HepG2 (cell line): Measurements from ENCODE around the gene NLRP4. TPM values are rescaled to one million over a fixed set of nuclear protein-coding genes. Genes with fewer than 3 reads are reported as not detected.

Experiments
- ATAC-seq: fragments of 200-7000 bp; cut with Tn5 transposase; 3 replicates; pipeline ENCODE4 v1.9.1; 2020; ENCODE audit warnings: mild to moderate bottlenecking, moderate library complexity
- BruUV-seq: library from RNA; stranded (reverse); fragments of 400-500 nt; replicated peaks from 2 replicates; lab custom pipeline; 2021; lab: Mats Ljungman, UMichigan
- CTCF ChIA-PET: fragments of 300-600 bp; formaldehyde crosslinking; extraction: SDS; loops from one replicate; lab custom pipeline; 2021; ENCODE audit warnings: low total read pairs, inconsistent platforms, low intra/inter-chr PET ratio; lab: Yijun Ruan, JAX
- POLR2A ChIA-PET: fragments of 350-600 bp; sonication (Branson Sonifier 250); formaldehyde crosslinking; loops from one replicate; lab custom pipeline; 2020; ENCODE audit warnings: antibody characterized with exemption, inconsistent platforms; lab: Yijun Ruan, JAX
- DNase-seq: peaks from one replicate; pipeline ENCODE4 v3.0.0-alpha.2; 2015; ENCODE audit warnings: low spot score
- FAIRE-seq: peaks from 3 replicates; lab custom pipeline; 2011; peaks lifted over from hg19 to GRCh38; lab: Jason Lieb, UNC
- H2AFZ ChIP-seq: one replicate; pipeline ENCODE4 v1.6.1; 2011; ENCODE audit warnings: low read length, inconsistent platforms
- H3K27ac ChIP-seq: fragments of 300-600 bp; 3 replicates; pipeline ENCODE4 v1.8.0; 2011; ENCODE audit warnings: mixed run types, mild to moderate bottlenecking, mixed read lengths, low read length, inconsistent platforms; ENCODE audit not compliant: insufficient read depth; ENCODE audit errors: extremely low read length
- H3K27me3 ChIP-seq, 2 experiments: fragments of 200-600 bp in 1 of 2; 2 replicates in 1 of 2; 3 replicates in 1 of 2; pipeline versions ENCODE4 v1.6.0 to v1.8.0; 2011; ENCODE audit warnings: low read length in 2 of 2, mild to moderate bottlenecking in 2 of 2, moderate library complexity in 2 of 2, inconsistent platforms in 1 of 2; ENCODE audit not compliant: insufficient read depth in 2 of 2, control insufficient read depth in 1 of 2
- H3K36me3 ChIP-seq, 2 experiments: fragments of 200-600 bp in 1 of 2; replicated peaks in 1 of 2; 2 replicates in 1 of 2; 3 replicates in 1 of 2; pipeline versions ENCODE4 v1.5.1 to v1.8.0; 2011; ENCODE audit warnings: low read length in 2 of 2, inconsistent platforms in 1 of 2; ENCODE audit not compliant: insufficient read depth in 2 of 2, control insufficient read depth in 1 of 2
- H3K4me1 ChIP-seq: 2 replicates; pipeline ENCODE4 v1.5.1; 2012; ENCODE audit warnings: low read length, inconsistent platforms; ENCODE audit not compliant: insufficient read depth
- H3K4me2 ChIP-seq: 2 replicates; pipeline ENCODE4 v1.6.0; 2011; ENCODE audit warnings: low read depth, low read length, inconsistent platforms
- H3K4me3 ChIP-seq, 3 experiments: fragments of 200-600 bp in 1 of 3; sonication (generic), shearing (Covaris generic) in 1 of 3; replicated peaks in 1 of 3; 2 replicates each; pipeline ENCODE4 v1.5.1; 2011 to 2016; ENCODE audit warnings: low read length in 3 of 3, inconsistent platforms in 2 of 3, low read depth in 2 of 3, mild to moderate bottlenecking in 2 of 3, control low read depth in 1 of 3, mixed read lengths in 1 of 3; ENCODE audit not compliant: insufficient read depth in 1 of 3
- H3K79me2 ChIP-seq: one replicate; pipeline ENCODE4 v1.6.1; 2011; ENCODE audit warnings: low read length, inconsistent platforms; ENCODE audit not compliant: insufficient read depth
- H3K9ac ChIP-seq: 2 replicates; pipeline ENCODE4 v1.6.0; 2011; ENCODE audit warnings: mild to moderate bottlenecking, low read depth, low read length, inconsistent platforms; ENCODE audit not compliant: insufficient read depth
- H3K9me3 ChIP-seq: 2 replicates; pipeline ENCODE4 v1.5.1; 2012; ENCODE audit warnings: mild to moderate bottlenecking, low read length
- H4K20me1 ChIP-seq: 2 replicates; pipeline ENCODE4 v1.6.0; 2011; ENCODE audit warnings: inconsistent platforms, mild to moderate bottlenecking, low read length, moderate library complexity; ENCODE audit not compliant: insufficient read depth
- CREB1 ChIP-seq, 2 experiments: fragments of 450-650 bp in 1 of 2; IDR thresholded peaks; 2 replicates each; pipeline ENCODE4 v1.6.1; 2016 to 2017; ENCODE audit warnings: control low read depth in 1 of 2, mild to moderate bottlenecking in 1 of 2, missing compliant biosample characterization in 1 of 2, missing genetic modification characterization in 1 of 2
- FOSL2 ChIP-seq: sonication (generic); formaldehyde crosslinking; IDR thresholded peaks from 2 replicates; pipeline ENCODE4 v1.4.0; 2020; ENCODE audit warnings: missing genetic modification reagents
- ISX ChIP-seq: sonication (generic); formaldehyde crosslinking; conservative IDR thresholded peaks from 2 replicates; pipeline ENCODE4 v1.5.0; 2020; ENCODE audit warnings: missing genetic modification reagents
- KDM5B ChIP-seq: sonication (generic); formaldehyde crosslinking; IDR thresholded peaks from 2 replicates; pipeline ENCODE4 v1.4.0; 2020; ENCODE audit warnings: missing genetic modification reagents, mild to moderate bottlenecking, borderline replicate concordance
- SIX4 ChIP-seq: sonication (generic); formaldehyde crosslinking; IDR thresholded peaks from 2 replicates; pipeline ENCODE4 v1.4.0; 2020; ENCODE audit warnings: missing genetic modification reagents
- SPEN ChIP-seq: sonication (generic); formaldehyde crosslinking; IDR thresholded peaks from 2 replicates; pipeline ENCODE4 v1.5.1; 2020; ENCODE audit warnings: low read depth, mild to moderate bottlenecking, missing genetic modification reagents
- TOPORS ChIP-seq: sonication (generic); formaldehyde crosslinking; IDR thresholded peaks from 2 replicates; pipeline ENCODE4 v1.8.0; 2023; ENCODE audit warnings: mild to moderate bottlenecking, missing genetic modification reagents
- ZFP1 ChIP-seq: IDR thresholded peaks from 2 replicates; pipeline ENCODE4 v1.6.1; 2016
- ZFP36L2 ChIP-seq: sonication (generic); formaldehyde crosslinking; IDR thresholded peaks from 2 replicates; pipeline ENCODE4 v1.4.0; 2020; ENCODE audit warnings: missing genetic modification reagents
- ZNF746 ChIP-seq: sonication (generic); formaldehyde crosslinking; IDR thresholded peaks from 2 replicates; pipeline ENCODE4 v1.8.0; 2022; ENCODE audit warnings: mild to moderate bottlenecking, missing genetic modification reagents
- WGBS: methylation state at CpG from one replicate; pipeline ENCODE4 v1.1.6; 2017; ENCODE audit warnings: low lambda C conversion rate; 5-methylcytosine and 5-hydroxymethylcytosine counted together
- in situ Hi-C: cut with HindIII; loops from 2 replicates; pipeline ENCODE4 v1.10.0; 2017; ENCODE audit warnings: low pct_unique_long_range_greater_than_20kb; ENCODE audit not compliant: extremely low pct_ligation_motif_present
- intact Hi-C: fragments of 100-400 bp; cut with micrococcal nuclease; formaldehyde crosslinking; loops from one replicate; pipeline ENCODE4 v1.10.0; 2022; ENCODE audit not compliant: unreplicated experiment
- polyA plus RNA-seq, 8 experiments: library from polyadenylated mRNA; depleted of rRNA in 3 of 8; stranded (reverse) in 7 of 8; unstranded in 1 of 8; fragments of >200 nt; fragmentation: Illumina TruSeq in 4 of 8; extraction: Trizol in 4 of 8; gene quantifications; 2 replicates each; pipeline versions ENCODE4 v1.2.1 to v1.2.3, GENCODE V29; 2011 to 2016; ENCODE audit warnings: low read depth in 4 of 8, missing spikeins in 1 of 8, mixed read lengths in 1 of 8; ENCODE audit not compliant: insufficient read depth in 1 of 8
- total RNA-seq, 5 experiments: library from RNA; depleted of rRNA; stranded (reverse); fragments of >200 nt; fragmentation: Illumina TruSeq; extraction: Trizol; gene quantifications; 2 replicates each; pipeline ENCODE4 v1.2.3, GENCODE V29; 2016; ENCODE audit warnings: low read depth in 1 of 5
- TF ChIP-seq, protein P1 (sequence below): sonication (generic); formaldehyde crosslinking; IDR thresholded peaks from 2 replicates; pipeline ENCODE4 v1.8.0; 2022; ENCODE audit warnings: mild to moderate bottlenecking, missing genetic modification reagents, moderate library complexity
- TF ChIP-seq, protein P2 (sequence below): conservative IDR thresholded peaks from 2 replicates; pipeline ENCODE4 v1.6.1; 2018; ENCODE audit warnings: missing genetic modification reagents

Gene NLRP4
- total and polyA plus RNA-seq, 2 of the 13 experiments (the other 11 are each of a cell fraction or from before 2014, with no cell fraction given): not detected

DNA sequence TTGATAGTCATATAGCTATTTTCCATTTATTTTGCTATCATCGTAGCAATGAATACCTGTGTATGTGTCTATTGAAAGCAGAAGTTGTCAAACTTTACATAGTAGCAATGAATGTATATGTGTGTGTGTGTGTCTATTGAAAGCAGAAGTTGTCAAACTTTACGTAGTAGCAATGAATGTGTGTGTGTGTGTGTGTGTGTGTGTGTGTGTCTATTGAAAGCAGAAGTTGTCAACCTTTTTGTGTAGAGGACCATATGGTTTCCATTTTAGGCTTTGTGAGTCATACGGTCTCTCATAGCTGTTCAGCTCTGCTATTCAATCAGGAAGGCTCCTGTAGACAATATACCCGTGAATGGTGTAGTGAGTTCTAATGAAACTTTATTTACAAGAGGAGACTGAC is 20.8 kb downstream of the NLRP4 start:
- ChIA-PET POLR2A (no interaction called here), CTCF (no interaction called here)
- Histone ChIP-seq H3K36me3 (no peaks in the 10 kb centered on the region), H2AFZ (no peak overlapping the region), H3K9ac (no peak overlapping the region), H3K27me3 (peaks cover 3 to 29% of the 10 kb centered on the region in 2 experiments; a peak in 4 of 5 replicates), H3K4me3 (no peak overlapping the region), H3K4me1 (no peaks in the 10 kb centered on the region)
- BruUV-seq: no TSS peak
- intact Hi-C loops: no loop called here
- in situ Hi-C loops: no loop called here
- 49% methylated on average over 4 of the region's 4 CpGs for WGBS
- no peak for TF ChIP-seq ZFP1 (CRISPR knock-in tag)
- TF ChIP-seq ZFP36L2 (CRISPR knock-in tag): no peak
- TF ChIP-seq KDM5B: no peak
- no peak for TF ChIP-seq TOPORS (CRISPR knock-in tag)
- no peak for TF ChIP-seq ZNF746 (CRISPR knock-in tag)
- no peak for TF ChIP-seq SIX4 (CRISPR knock-in tag)
- TF ChIP-seq, protein P1, sequence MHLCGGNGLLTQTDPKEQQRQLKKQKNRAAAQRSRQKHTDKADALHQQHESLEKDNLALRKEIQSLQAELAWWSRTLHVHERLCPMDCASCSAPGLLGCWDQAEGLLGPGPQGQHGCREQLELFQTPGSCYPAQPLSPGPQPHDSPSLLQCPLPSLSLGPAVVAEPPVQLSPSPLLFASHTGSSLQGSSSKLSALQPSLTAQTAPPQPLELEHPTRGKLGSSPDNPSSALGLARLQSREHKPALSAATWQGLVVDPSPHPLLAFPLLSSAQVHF (CRISPR knock-in tag): no peak
- TF ChIP-seq CREB1 (IDR thresholded peaks at IDR 0.05): no peak
- TF ChIP-seq CREB1 (CRISPR knock-in tag; IDR thresholded peaks at IDR 0.05): no peak
- TF ChIP-seq ISX (CRISPR knock-in tag): no peak
- no peak for TF ChIP-seq SPEN
- TF ChIP-seq, protein P2, sequence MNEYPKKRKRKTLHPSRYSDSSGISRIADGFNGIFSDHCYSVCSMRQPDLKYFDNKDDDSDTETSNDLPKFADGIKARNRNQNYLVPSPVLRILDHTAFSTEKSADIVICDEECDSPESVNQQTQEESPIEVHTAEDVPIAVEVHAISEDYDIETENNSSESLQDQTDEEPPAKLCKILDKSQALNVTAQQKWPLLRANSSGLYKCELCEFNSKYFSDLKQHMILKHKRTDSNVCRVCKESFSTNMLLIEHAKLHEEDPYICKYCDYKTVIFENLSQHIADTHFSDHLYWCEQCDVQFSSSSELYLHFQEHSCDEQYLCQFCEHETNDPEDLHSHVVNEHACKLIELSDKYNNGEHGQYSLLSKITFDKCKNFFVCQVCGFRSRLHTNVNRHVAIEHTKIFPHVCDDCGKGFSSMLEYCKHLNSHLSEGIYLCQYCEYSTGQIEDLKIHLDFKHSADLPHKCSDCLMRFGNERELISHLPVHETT: no peak
- TF ChIP-seq FOSL2 (CRISPR knock-in tag): no peak
- TF ChIP-seq, all 625 proteins: peak for 0
- no peaks in the 10 kb centered on the region for H4K20me1 ChIP-seq
- no peak overlapping the region for H3K27ac ChIP-seq
- H3K4me2 ChIP-seq: no peak overlapping the region
- H3K79me2 ChIP-seq: no peaks in the 10 kb centered on the region
- no peaks in the 10 kb centered on the region for H3K9me3 ChIP-seq
- DNase-seq (no peak), ATAC-seq (no peak), FAIRE-seq (no peak)
